ENCODE results near the gene SGF29.
A peak's percentile ranks its signal among the peaks of the same experiment; 100 is the strongest.
"Not testable (repeated sequence)": the region's sequence is repeated elsewhere in the genome, so short reads cannot be mapped to it uniquely, and the experiment has no call there.

Gene SGF29

GRCh38 chr16:28613912-28614311 lies 60.2 kb downstream of the SGF29 start:
- not testable (repeated sequence) for DNase-seq

DNA sequence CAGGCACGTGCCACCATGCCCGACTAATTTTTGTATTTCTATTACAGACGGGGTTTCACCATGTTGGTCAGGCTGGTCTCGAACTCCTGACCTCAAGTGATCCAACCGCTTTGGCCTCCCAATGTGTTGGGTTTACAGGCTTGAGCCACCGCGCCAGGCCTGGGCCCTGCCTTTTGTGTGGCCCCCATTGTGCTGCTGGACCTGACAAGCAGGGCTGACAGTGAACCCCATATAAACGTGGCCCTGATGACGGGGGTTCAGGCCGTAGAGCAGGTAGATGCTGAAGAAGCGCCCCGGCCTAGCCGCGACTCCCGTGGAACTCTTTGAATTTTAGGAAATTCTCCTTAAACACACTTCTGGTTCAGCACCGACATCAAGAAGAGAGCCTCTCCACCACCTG lies 60.8 kb downstream of the SGF29 start:
- DNase-seq, result not testable (repeated sequence)

DNA sequence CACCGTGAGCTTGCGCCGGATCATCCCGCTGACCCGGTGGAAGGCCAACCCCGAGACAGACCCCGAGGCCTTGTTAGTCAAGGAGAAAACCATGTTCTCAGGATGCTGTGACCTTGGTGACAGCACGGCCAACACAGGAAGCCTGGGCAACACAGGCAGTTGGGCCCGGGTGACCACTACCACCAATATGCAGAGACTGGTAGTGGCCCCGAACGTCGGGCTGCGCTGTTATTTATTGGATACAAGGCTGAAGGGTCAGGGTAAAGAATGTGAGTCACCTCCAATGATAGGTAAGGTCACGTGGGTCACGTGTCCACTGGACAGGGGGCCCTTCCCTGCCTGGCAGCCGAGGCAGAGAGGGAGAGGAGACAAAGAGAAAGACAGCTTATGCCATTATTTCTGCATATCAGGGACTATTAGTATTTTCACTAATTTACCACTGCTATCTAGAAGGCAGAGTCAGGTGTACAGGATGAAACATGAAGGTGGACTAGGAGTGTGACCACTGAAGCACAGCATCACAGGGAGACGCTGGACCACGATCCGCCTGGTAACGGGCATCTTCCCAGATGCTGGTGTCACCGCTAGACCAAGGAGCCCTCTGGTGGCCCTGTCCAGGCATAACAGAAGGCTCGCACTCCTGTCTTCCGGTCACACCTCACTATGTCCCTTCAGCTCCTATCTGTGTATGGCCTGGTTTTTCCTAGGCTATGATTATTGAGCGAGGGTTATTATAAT lies 61.9 kb downstream of the SGF29 start:
- peak; percentile 74 for DNase-seq

GRCh38 chr16:28616224-28616577 lies 62.5 kb downstream of the SGF29 start:
- DNase-seq, result not testable (repeated sequence)

- no peak for DNase-seq
Measured at GRCh38 chr16:28616636-28617035, 62.9 kb downstream of the SGF29 start.

- DNase-seq, result no peak
Measured at GRCh38 chr16:28617874-28618273, 64.2 kb downstream of the SGF29 start.

GRCh38 chr16:28620316-28620715 lies 66.6 kb downstream of the SGF29 start:
- not testable (repeated sequence) for DNase-seq

DNA sequence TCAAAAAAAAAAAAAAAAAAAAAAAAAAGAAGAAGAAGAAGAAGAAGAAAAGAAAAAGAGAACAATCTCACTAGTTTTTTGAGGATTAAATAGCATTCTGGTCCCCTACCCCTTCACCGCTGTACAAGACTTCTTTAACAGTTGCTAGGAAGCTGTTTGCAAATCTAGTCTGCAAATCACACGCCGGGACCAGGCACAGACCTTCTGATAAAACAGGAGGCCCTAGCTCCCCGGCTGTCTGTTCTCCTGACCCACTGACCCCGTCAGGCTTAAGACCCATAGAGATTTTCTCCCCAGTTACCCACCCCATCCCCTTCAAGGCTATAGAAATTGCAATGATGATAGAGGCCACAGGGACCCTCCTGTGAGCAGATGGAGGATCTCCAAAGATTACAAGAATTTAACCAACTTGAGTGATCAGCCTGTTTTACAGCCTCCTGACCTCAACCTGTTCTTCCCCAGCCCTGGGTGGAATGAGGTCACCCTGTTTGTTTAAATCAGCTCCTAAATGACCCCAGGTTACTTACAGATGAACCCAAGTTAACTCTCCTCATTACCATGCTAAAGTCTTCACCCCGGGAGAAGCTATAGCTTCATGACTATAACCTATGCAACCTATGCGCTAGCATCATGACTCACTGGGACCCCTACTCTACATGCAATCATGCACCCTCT lies 67.9 kb downstream of the SGF29 start:
- peak; percentile 25 for DNase-seq

DNA sequence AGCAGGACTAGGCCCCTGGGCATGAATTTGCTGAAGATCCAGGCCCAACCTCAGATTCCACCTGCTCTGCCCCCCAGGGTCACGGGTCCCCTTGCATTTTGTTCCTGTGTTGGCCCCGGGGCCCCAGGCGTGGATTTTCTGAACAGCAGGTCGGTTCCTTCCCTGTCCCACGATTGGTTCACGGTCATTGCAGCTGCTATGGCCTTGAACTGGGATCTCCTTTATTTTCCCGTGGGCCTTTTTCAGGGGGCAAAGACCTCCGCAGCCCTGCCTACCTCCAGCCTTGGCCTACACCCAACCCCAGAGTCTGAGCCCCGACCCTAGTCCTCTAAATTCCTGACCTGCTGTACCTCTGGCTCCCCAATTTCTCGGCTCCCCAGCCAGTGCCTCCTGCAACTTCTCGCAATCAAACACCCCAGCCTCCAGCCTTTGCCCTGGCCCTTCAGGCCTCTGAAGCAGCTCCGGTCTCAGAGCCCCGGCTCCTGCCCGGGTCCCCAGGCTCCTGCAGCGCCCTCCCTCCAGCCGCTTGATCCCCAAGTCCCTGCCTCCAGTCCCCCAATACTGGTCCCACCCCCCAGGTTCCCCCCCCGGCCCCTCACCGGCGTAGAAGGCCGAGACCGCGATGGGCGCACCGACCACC lies 68.9 kb downstream of the SGF29 start:
- DNase-seq, result not testable (repeated sequence)

DNA sequence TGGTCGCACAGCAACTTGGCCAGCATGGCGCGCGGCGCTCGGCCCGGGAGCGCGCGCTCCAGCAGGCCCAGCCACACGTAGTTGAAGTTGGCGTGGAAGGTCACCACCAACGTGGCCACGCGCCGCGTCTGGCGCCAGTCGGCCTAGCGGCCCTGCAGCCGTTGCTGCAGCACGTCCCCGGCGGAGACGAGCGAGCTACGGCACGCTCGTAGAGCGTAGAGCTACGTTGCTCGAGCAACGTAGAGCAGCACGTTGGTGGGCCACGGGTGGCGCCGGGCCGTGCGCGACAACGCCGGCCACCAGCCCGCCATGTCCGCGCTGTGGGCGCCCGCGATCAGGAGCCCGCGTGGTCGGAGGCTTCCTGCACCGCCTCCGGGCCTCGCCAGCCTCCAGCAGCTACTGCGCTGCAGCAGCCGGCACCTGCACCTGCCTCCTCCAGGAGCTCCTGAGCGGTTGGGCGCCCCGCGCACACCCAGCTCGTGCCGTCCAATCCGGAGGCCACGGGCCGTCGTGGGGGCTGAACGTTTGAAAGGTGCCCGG lies 69.5 kb downstream of the SGF29 start:
- DNase-seq, result peak; percentile 76

DNA sequence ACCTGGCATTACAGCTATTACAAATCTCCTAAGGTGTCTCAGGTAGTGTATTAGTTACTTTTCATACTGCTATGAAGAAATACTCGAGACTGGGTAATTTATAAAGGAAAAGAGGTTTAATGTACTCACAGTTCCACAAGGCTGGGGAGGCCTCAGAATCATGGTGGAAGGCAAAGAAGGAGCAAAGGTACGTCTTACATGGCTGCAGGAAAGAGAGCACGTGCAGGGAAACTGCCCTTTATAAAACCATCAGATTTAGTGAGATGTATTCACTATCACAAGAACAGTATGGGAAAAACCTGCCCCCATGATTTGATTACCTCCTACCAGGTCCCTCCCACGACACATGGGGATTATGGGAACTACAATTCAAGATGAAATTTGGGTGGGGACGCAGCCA lies 77.2 kb downstream of the SGF29 start:
- not testable (repeated sequence) for DNase-seq

GRCh38 chr16:28636093-28636823 lies 82.5 kb downstream of the SGF29 start:
- not testable (repeated sequence) for DNase-seq

- not testable (repeated sequence) for DNase-seq
Measured at GRCh38 chr16:28637765-28638164, 84.0 kb downstream of the SGF29 start, which contains the start of gene NPIPB8. Gene NPIPB8, plus strand, starts transcription at chr16:28638065. Its CDS starts 296 bp downstream, at chr16:28638361.

- DNase-seq, result not testable (repeated sequence)
Measured at GRCh38 chr16:28638359-28638758, 84.6 kb downstream of the SGF29 start.

- DNase-seq, result not testable (repeated sequence)
Measured at GRCh38 chr16:28639959-28640358, 86.2 kb downstream of the SGF29 start.

Measured in eye (tissue), 1 donor.